ENCODE measurements around the gene PIP5K1C. TPM values are rescaled to one million over a fixed set of nuclear protein-coding genes. Genes with fewer than 3 reads are reported as not detected.

PIP5K1C gene
- total and polyA plus RNA-seq, 8 donors = 20.2 to 42.2 (median 27.0) TPM

DNA sequence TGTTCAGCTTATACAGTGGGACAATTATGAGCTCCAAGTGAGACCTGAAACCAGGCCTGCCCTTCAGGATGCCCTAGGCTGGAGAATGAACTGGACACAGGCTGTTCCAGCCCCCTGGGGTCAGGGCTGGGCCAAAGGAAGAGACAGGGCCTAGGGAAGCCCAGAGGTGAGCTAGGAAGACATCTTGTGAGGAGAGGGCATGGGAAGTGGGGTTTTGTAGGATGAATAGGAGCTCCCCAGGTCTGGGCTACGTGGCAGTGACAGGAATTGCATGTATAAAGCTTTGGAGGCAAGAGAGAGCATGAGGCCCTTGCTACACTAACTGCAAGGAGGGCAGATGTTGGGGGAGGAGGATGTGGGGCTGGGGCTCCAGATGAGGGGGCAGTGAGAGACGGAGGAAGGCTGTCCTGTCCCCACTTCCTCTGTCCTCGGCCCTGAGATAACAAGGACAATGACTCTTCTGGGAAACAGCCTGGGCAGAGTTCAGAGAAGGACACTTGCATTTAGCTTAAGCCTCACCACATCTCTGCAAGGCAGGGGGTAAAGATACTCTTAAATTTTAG lies 92.1 kb downstream of the PIP5K1C start:
- ATAC-seq = no peak
- Histone ChIP-seq H3K9me3 (no peaks in the 10 kb centered on the region), H3K36me3 (peaks cover 0 to 30% of the 10 kb centered on the region in 2 donors), H3K27ac (peak overlapping the region; percentile 72 to 77), H3K27me3 (peaks cover 0 to 46% of the 10 kb centered on the region in 2 donors), H3K4me1 (peaks cover 1 to 57% of the 10 kb centered on the region in 2 donors), H3K4me3 (no peak overlapping the region)
- DNase-seq = no peak
- TF ChIP-seq, protein P1, sequence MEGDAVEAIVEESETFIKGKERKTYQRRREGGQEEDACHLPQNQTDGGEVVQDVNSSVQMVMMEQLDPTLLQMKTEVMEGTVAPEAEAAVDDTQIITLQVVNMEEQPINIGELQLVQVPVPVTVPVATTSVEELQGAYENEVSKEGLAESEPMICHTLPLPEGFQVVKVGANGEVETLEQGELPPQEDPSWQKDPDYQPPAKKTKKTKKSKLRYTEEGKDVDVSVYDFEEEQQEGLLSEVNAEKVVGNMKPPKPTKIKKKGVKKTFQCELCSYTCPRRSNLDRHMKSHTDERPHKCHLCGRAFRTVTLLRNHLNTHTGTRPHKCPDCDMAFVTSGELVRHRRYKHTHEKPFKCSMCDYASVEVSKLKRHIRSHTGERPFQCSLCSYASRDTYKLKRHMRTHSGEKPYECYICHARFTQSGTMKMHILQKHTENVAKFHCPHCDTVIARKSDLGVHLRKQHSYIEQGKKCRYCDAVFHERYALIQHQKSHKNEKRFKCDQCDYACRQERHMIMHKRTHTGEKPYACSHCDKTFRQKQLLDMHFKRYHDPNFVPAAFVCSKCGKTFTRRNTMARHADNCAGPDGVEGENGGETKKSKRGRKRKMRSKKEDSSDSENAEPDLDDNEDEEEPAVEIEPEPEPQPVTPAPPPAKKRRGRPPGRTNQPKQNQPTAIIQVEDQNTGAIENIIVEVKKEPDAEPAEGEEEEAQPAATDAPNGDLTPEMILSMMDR (IDR thresholded peaks at IDR 0.05) = no peak
- intact Hi-C loops (cut with DNase I) = no loop called here

DNA sequence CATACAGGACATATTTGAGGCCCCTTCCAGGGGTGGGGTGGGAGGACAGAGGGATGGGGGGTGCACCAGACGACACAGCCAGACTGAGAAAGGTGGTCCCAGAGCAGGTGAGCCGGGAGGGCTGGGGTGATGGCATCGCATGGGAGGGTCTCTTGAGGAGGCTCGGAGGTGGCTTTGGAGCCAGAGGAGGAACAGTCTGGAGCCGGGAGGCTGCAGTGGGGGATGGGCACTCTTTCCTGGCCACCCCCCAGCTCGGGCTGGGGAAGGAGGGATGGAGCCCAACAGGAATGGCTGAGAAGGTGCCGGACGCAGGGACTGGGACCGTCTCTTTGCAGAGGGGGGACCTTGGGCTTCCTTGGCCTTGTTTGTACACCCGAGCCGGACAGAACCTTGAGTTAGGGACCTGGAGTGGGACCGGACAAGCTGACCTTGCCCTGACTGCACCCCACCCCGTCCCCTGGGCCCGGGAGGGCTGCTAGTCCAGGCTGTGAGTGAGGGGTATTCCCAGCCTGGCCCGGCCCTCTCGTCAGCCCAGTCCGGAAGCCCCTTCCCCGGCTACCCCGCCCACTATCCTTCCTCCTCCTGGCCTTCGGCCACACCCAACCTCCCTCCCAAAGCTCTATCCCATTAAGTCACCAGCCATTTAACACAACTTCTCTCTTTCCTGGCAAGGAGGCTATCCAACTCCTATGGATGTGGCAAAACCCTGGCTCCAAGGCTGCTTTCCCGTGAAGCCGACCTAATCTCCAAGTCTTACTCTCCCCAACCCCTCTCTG lies 92.8 kb downstream of the PIP5K1C start:
- TF ChIP-seq, protein P1 (IDR thresholded peaks at IDR 0.05) = no peak
- DNase-seq = peak in 3 of 4 donors; percentile 53 to 70 (median 58)
- Histone ChIP-seq H3K9me3 (no peaks in the 10 kb centered on the region), H3K4me3 (peak overlapping the region; percentile 40 to 50), H3K4me1 (peaks cover 3 to 57% of the 10 kb centered on the region in 2 donors), H3K36me3 (peaks cover 0 to 23% of the 10 kb centered on the region in 2 donors), H3K27me3 (peaks cover 0 to 46% of the 10 kb centered on the region in 2 donors), H3K27ac (peak overlapping the region; percentile 72 to 77)
- intact Hi-C loops (cut with DNase I) = no loop called here
- ATAC-seq = peak; percentile 33

DNA sequence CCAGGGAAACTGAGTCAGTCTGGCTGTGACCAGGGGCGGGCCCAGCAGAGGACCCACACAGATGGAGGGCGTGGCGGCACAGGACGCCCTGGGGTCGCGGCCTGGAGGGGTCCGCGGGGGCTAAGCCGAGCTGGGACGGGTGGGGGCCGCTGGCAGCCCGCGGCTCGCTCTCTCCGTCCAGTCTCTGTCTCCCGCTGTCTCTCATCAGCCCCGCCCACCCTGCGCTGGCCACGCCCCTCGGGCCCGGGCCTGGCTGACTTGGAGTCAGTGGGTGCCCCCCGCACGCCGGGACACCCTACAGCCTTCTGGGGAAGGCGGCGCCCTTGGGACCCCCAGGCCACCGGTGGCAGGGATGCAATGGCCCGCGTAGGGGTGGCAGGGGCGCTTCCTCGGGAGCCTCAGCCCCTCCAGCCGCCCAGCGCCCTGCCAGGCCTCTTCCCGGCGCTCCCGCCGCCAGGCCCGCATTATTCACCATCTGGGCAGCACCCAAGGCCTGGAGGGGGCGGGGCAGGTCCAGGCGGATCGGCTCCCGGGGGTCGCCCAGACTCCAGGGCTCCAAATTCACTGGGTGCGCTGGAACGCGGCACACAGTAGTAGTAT lies 93.5 kb downstream of the PIP5K1C start, which contains the start of gene TBXA2R:
Gene TBXA2R (minus strand): TSS at position 186 of the 600 bp plus-strand sequence. CDS start 6,241 bp downstream, outside the sequence.
- peak within 1 kb of the TSS; percentile 40 to 50 for H3K4me3 ChIP-seq
- peak within 1 kb of the TSS; percentile 72 to 77 for H3K27ac ChIP-seq
- peaks cover 3 to 57% of the 10 kb centered on the region in 2 donors for H3K4me1 ChIP-seq
- TF ChIP-seq, protein P1 (IDR thresholded peaks at IDR 0.05) = no peak
- intact Hi-C loops (cut with DNase I) = no loop called here
- ATAC-seq = peak; percentile 81
- H3K27me3 ChIP-seq = peaks cover 0 to 46% of the 10 kb centered on the region in 2 donors
- peaks cover 0 to 16% of the 10 kb centered on the region in 2 donors for H3K36me3 ChIP-seq
- H3K9me3 ChIP-seq = no peaks in the 10 kb centered on the region
- DNase-seq = peak in 3 of 4 donors; percentile 58 to 91 (median 72)

DNA sequence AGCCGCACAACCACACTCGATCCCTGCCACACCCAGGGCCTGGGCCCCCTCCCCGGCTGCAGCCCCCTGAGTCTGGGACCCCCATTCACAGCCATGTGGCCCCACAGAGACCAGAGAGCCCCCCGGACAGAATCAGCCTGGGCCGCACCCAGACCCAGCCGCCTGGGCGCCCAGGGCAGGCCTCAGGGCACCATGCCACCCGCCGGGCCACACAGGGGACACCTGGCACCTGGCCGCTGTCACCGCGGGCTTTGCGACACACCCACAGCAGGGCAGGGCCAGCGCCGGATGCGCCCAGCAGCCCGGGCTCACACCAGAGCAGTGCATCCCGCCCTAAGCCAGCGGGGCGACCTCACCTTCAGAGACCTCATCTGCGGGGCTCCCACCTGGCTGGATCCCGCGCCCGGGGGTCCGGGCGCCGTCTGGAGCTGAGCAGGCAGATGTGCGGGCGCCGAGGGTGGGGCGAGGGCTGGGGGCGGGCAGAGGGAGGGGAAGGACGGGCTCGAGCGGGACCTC lies 94.0 kb downstream of the PIP5K1C start:
- TF ChIP-seq, protein P1 (IDR thresholded peaks at IDR 0.05) = no peak
- peaks cover 0 to 10% of the 10 kb centered on the region in 2 donors for H3K36me3 ChIP-seq
- H3K27ac ChIP-seq = peak overlapping the region; percentile 72 to 77
- DNase-seq (peak in 1 of 4 donors; percentile 85), ATAC-seq (peak; percentile 64)
- peaks cover 0 to 46% of the 10 kb centered on the region in 2 donors for H3K27me3 ChIP-seq
- intact Hi-C loops (cut with DNase I) = no loop called here
- peak overlapping the region; percentile 40 to 50 for H3K4me3 ChIP-seq
- peaks cover 3 to 57% of the 10 kb centered on the region in 2 donors for H3K4me1 ChIP-seq
- H3K9me3 ChIP-seq = no peaks in the 10 kb centered on the region
